Keratinocyte (primary cell): ENCODE measurements around the gene ATF7IP. TPM values are rescaled to one million over a fixed set of nuclear protein-coding genes. Genes with fewer than 3 reads are reported as not detected.

ENCODE experiments used
- DNase-seq: peaks from one replicate; pipeline ENCODE4 v3.0.0-alpha.2; 2011; ENCODE audit warnings: low read depth, missing footprints, low spot score
- FAIRE-seq: peaks from 2 replicates; lab custom pipeline; 2011; peaks lifted over from hg19 to GRCh38; lab: Jason Lieb, UNC
- H2AFZ ChIP-seq: 2 replicates; pipeline ENCODE4 v1.6.0; 2012; ENCODE audit warnings: low read length, control low read depth, inconsistent platforms; ENCODE audit not compliant: control insufficient read depth
- H3K27ac ChIP-seq: 2 replicates; pipeline ENCODE4 v1.5.1; 2011; ENCODE audit warnings: low read length; ENCODE audit not compliant: control insufficient read depth, insufficient read depth
- H3K27me3 ChIP-seq: 3 replicates; pipeline ENCODE4 v1.6.0; 2011; ENCODE audit warnings: low read length; ENCODE audit not compliant: control insufficient read depth, insufficient read depth; ENCODE audit errors: extremely low read depth
- H3K36me3 ChIP-seq, 2 experiments: 2 replicates in 1 of 2; 3 replicates in 1 of 2; pipeline ENCODE4 v1.5.1; 2011; ENCODE audit warnings: low read length in 2 of 2, mild to moderate bottlenecking in 1 of 2; ENCODE audit not compliant: control insufficient read depth in 2 of 2, insufficient read depth in 2 of 2; ENCODE audit errors: extremely low read depth in 1 of 2
- H3K4me1 ChIP-seq: 3 replicates; pipeline ENCODE4 v1.5.1; 2011; ENCODE audit warnings: low read length; ENCODE audit not compliant: control insufficient read depth, insufficient read depth; ENCODE audit errors: extremely low read depth
- H3K4me2 ChIP-seq: 3 replicates; pipeline ENCODE4 v1.6.0; 2011; ENCODE audit warnings: low read depth, low read length; ENCODE audit not compliant: control insufficient read depth, insufficient read depth; ENCODE audit errors: extremely low read depth
- H3K4me3 ChIP-seq, 3 experiments: fragments of 200-600 bp in 1 of 3; sonication (generic) in 1 of 3; 2 replicates in 2 of 3; 3 replicates in 1 of 3; pipeline ENCODE4 v1.5.1; 2011 to 2016; ENCODE audit warnings: low read length in 3 of 3, mild to moderate bottlenecking in 3 of 3, control low read depth in 2 of 3, inconsistent platforms in 1 of 3, low read depth in 1 of 3, mixed read lengths in 1 of 3, mixed run types in 1 of 3, moderate library complexity in 1 of 3; ENCODE audit not compliant: control insufficient read depth in 2 of 3, insufficient read depth in 2 of 3; ENCODE audit errors: extremely low read depth in 1 of 3
- H3K79me2 ChIP-seq: 2 replicates; pipeline ENCODE4 v1.6.0; 2012; ENCODE audit warnings: low read length; ENCODE audit not compliant: control insufficient read depth, insufficient read depth
- H3K9ac ChIP-seq: 3 replicates; pipeline ENCODE4 v1.6.0; 2011; ENCODE audit warnings: low read length; ENCODE audit not compliant: control insufficient read depth, insufficient read depth; ENCODE audit errors: extremely low read depth
- H3K9me1 ChIP-seq: 3 replicates; pipeline ENCODE4 v1.6.0; 2011; ENCODE audit warnings: low read length; ENCODE audit not compliant: control insufficient read depth, insufficient read depth; ENCODE audit errors: extremely low read depth
- H3K9me3 ChIP-seq: 2 replicates; pipeline ENCODE4 v1.5.1; 2012; ENCODE audit warnings: low read depth, low read length; ENCODE audit not compliant: control insufficient read depth
- H4K20me1 ChIP-seq: 3 replicates; pipeline ENCODE4 v1.6.0; 2011; ENCODE audit warnings: low read length; ENCODE audit not compliant: control insufficient read depth, insufficient read depth; ENCODE audit errors: extremely low read depth
- CTCF ChIP-seq, 3 experiments: IDR thresholded peaks in 1 of 3; conservative IDR thresholded peaks in 1 of 3; optimal IDR thresholded peaks in 1 of 3; 2 replicates in 2 of 3; 3 replicates in 1 of 3; pipeline versions ENCODE3 to v1.5.1; 2011; ENCODE audit warnings: low read length in 3 of 3, mild to moderate bottlenecking in 3 of 3, moderate library complexity in 2 of 3, control low read depth in 1 of 3, inconsistent platforms in 1 of 3; ENCODE audit not compliant: insufficient read depth in 2 of 3; ENCODE audit errors: extremely low read depth in 1 of 3
- EZH2 ChIP-seq: IDR thresholded peaks from one replicate; pipeline ENCODE4 v1.6.1; 2012; ENCODE audit warnings: inconsistent platforms, mild to moderate bottlenecking, low read length, moderate library complexity
- dilution Hi-C: fragments of 300-500 bp; cut with MboI; formaldehyde crosslinking; loops from one replicate; pipeline ENCODE4 v1.7.0; 2020; ENCODE audit warnings: low sequenced_read_pairs; ENCODE audit not compliant: extremely low pct_ligation_motif_present
- polyA plus RNA-seq, 5 experiments: library from polyadenylated mRNA; depleted of rRNA in 3 of 5; stranded (reverse) in 3 of 5; stranded (forward) in 1 of 5; unstranded in 1 of 5; fragments of >200 nt; gene quantifications; 1 replicate in 1 of 5; 2 replicates in 3 of 5; 3 replicates in 1 of 5; pipeline versions ENCODE4 v1.2.1 to v1.2.3, GENCODE V29; 2011 to 2012; ENCODE audit warnings: missing spikeins in 2 of 5, low read depth in 1 of 5, low replicate concordance in 1 of 5

ATF7IP gene
- polyA plus RNA-seq, 1 donor (not counting 4 experiments of a cell fraction or from before 2014, with no cell fraction given): 16.3 TPM

GRCh38 chr12:14326699-14327098 is 38.8 kb upstream of the ATF7IP start:
- no peak overlapping the region for H3K4me3 ChIP-seq
- no peaks in the 10 kb centered on the region for H3K36me3 ChIP-seq
- DNase-seq: no peak
- H3K9me1 ChIP-seq: no peaks in the 10 kb centered on the region
- dilution Hi-C loops: no loop called here
- no peak for TF ChIP-seq EZH2
- no peak for TF ChIP-seq CTCF (optimal IDR thresholded peaks at IDR 0.05 in 1 of 3, IDR thresholded peaks at IDR 0.05 in 1 of 3, conservative IDR thresholded peaks at IDR 0.05 in 1 of 3; ENCODE audit: extremely low read depth in 1 of 3, insufficient read depth in 2 of 3, low read length in 3 of 3)
- no peak for FAIRE-seq
- no peaks in the 10 kb centered on the region for H3K79me2 ChIP-seq
- no peak overlapping the region for H2AFZ ChIP-seq
- H4K20me1 ChIP-seq: no peaks in the 10 kb centered on the region
- no peaks in the 10 kb centered on the region for H3K4me1 ChIP-seq
- H3K27ac ChIP-seq: no peak overlapping the region
- H3K9ac ChIP-seq: no peak overlapping the region
- H3K4me2 ChIP-seq: no peak overlapping the region
- no peaks in the 10 kb centered on the region for H3K9me3 ChIP-seq
- no peaks in the 10 kb centered on the region for H3K27me3 ChIP-seq

- dilution Hi-C loops: no loop called here
- Histone ChIP-seq H3K79me2 (no peaks in the 10 kb centered on the region), H3K9ac (no peak overlapping the region), H2AFZ (no peak overlapping the region), H3K4me2 (no peak overlapping the region), H3K27me3 (no peaks in the 10 kb centered on the region), H4K20me1 (no peaks in the 10 kb centered on the region), H3K9me1 (no peaks in the 10 kb centered on the region), H3K4me3 (no peak overlapping the region), H3K4me1 (no peaks in the 10 kb centered on the region), H3K9me3 (no peaks in the 10 kb centered on the region), H3K27ac (no peak overlapping the region), H3K36me3 (no peaks in the 10 kb centered on the region)
- TF ChIP-seq EZH2: no peak
- TF ChIP-seq CTCF (optimal IDR thresholded peaks at IDR 0.05 in 1 of 3, IDR thresholded peaks at IDR 0.05 in 1 of 3, conservative IDR thresholded peaks at IDR 0.05 in 1 of 3; ENCODE audit: extremely low read depth in 1 of 3, insufficient read depth in 2 of 3, low read length in 3 of 3): no peak
- no peak for FAIRE-seq
- no peak for DNase-seq
Measured at GRCh38 chr12:14327711-14328110, 37.8 kb upstream of the ATF7IP start.
